Trophoblast cell (in vitro differentiated cells and primary cell): ENCODE results near the gene SYVN1.

Experiments
- DNase-seq, 2 donors: peaks; one replicate each; pipeline ENCODE4 v3.0.0-alpha.2; 2016
- H2AFZ ChIP-seq: 2 replicates; pipeline ENCODE4 v1.6.1; 2013; ENCODE audit warnings: low read length, moderate library complexity, mild to moderate bottlenecking; ENCODE audit not compliant: insufficient read depth, poor library complexity
- H2AK5ac ChIP-seq: 2 replicates; pipeline ENCODE4 v1.6.1; 2013; ENCODE audit warnings: mild to moderate bottlenecking, low read length
- H2BK120ac ChIP-seq: 2 replicates; pipeline ENCODE4 v1.6.1; 2013; ENCODE audit warnings: low read length, mild to moderate bottlenecking, moderate library complexity; ENCODE audit not compliant: insufficient read depth, poor library complexity
- H2BK12ac ChIP-seq: 2 replicates; pipeline ENCODE4 v1.6.1; 2013; ENCODE audit warnings: mild to moderate bottlenecking, low read length, moderate library complexity
- H2BK5ac ChIP-seq: 2 replicates; pipeline ENCODE4 v1.6.1; 2013; ENCODE audit warnings: low read length, low read depth, moderate library complexity, mild to moderate bottlenecking; ENCODE audit not compliant: poor library complexity
- H3K14ac ChIP-seq: 2 replicates; pipeline ENCODE4 v1.6.1; 2013; ENCODE audit warnings: mild to moderate bottlenecking, low read length
- H3K18ac ChIP-seq: 2 replicates; pipeline ENCODE4 v1.6.1; 2013; ENCODE audit warnings: mild to moderate bottlenecking, low read length
- H3K23ac ChIP-seq: 2 replicates; pipeline ENCODE4 v1.6.1; 2013; ENCODE audit warnings: low read length
- H3K27ac ChIP-seq: 2 replicates; pipeline ENCODE4 v1.5.1; 2013; ENCODE audit warnings: low read depth, mild to moderate bottlenecking, inconsistent platforms, low read length, moderate library complexity
- H3K27me3 ChIP-seq: 2 replicates; pipeline ENCODE4 v1.6.1; 2013; ENCODE audit warnings: inconsistent platforms, mild to moderate bottlenecking, low read length, moderate library complexity; ENCODE audit not compliant: insufficient read depth
- H3K36me3 ChIP-seq, 2 experiments: 1 replicate in 1 of 2; 2 replicates in 1 of 2; pipeline ENCODE4 v1.6.1; 2013; ENCODE audit warnings: low read length in 2 of 2, mild to moderate bottlenecking in 2 of 2, moderate library complexity in 1 of 2; ENCODE audit not compliant: insufficient read depth in 2 of 2, control insufficient read depth in 1 of 2
- H3K4ac ChIP-seq: 2 replicates; pipeline ENCODE4 v1.6.1; 2013; ENCODE audit warnings: low read depth, mild to moderate bottlenecking, low read length, moderate library complexity
- H3K4me1 ChIP-seq, 2 experiments: 1 replicate in 1 of 2; 2 replicates in 1 of 2; pipeline ENCODE4 v1.6.1; 2013; ENCODE audit warnings: low read length in 2 of 2, mild to moderate bottlenecking in 2 of 2, moderate library complexity in 1 of 2; ENCODE audit not compliant: insufficient read depth in 2 of 2, control insufficient read depth in 1 of 2
- H3K4me2 ChIP-seq: 2 replicates; pipeline ENCODE4 v1.6.1; 2013; ENCODE audit warnings: inconsistent platforms, mild to moderate bottlenecking, low read length, moderate library complexity
- H3K4me3 ChIP-seq: 2 replicates; pipeline ENCODE4 v1.5.1; 2013; ENCODE audit warnings: mild to moderate bottlenecking, low read depth, low read length, inconsistent platforms
- H3K79me1 ChIP-seq: one replicate; pipeline ENCODE4 v1.6.1; 2013; ENCODE audit warnings: low read length
- H3K79me2 ChIP-seq: 2 replicates; pipeline ENCODE4 v1.6.1; 2013; ENCODE audit warnings: low read length, mild to moderate bottlenecking; ENCODE audit not compliant: control insufficient read depth, insufficient read depth, poor library complexity
- H3K9ac ChIP-seq: 2 replicates; pipeline ENCODE4 v1.6.1; 2013; ENCODE audit warnings: mild to moderate bottlenecking, low read length
- H3K9me3 ChIP-seq: 2 replicates; pipeline ENCODE4 v1.6.1; 2013; ENCODE audit warnings: low read depth, mild to moderate bottlenecking, control low read depth, inconsistent platforms, low read length; ENCODE audit not compliant: insufficient read depth
- H4K12ac ChIP-seq: 2 replicates; pipeline ENCODE4 v1.6.1; 2013; ENCODE audit warnings: low read depth, mild to moderate bottlenecking, low read length, moderate library complexity
- H4K8ac ChIP-seq: 2 replicates; pipeline ENCODE4 v1.6.1; 2013; ENCODE audit warnings: low read depth, mild to moderate bottlenecking, low read length, moderate library complexity
- H4K91ac ChIP-seq: one replicate; pipeline ENCODE4 v1.6.1; 2013; ENCODE audit warnings: low read depth, mild to moderate bottlenecking, low read length, moderate library complexity
- WGBS: extraction: QIAGEN DNeasy Blood & Tissue Kit; methylation state at CpG from one replicate; pipeline ENCODE4 v1.1.7; 2013; ENCODE audit warnings: missing lambda C conversion rate; ENCODE audit not compliant: insufficient read length, insufficient coverage; ENCODE audit errors: extremely low coverage; 5-methylcytosine and 5-hydroxymethylcytosine counted together

SYVN1 gene

GRCh38 chr11:65157336-65157735 lies 23.0 kb upstream of the SYVN1 start:
- Histone ChIP-seq H3K4ac (no peak overlapping the region), H3K36me3 (no peaks in the 10 kb centered on the region), H3K23ac (no peak overlapping the region), H4K91ac (no peak overlapping the region), H2BK120ac (no peak overlapping the region), H3K4me2 (no peak overlapping the region), H2AFZ (no peak overlapping the region), H4K12ac (no peak overlapping the region), H4K8ac (no peak overlapping the region), H3K14ac (no peak overlapping the region), H3K4me3 (no peak overlapping the region), H2BK5ac (no peak overlapping the region), H3K79me2 (no peaks in the 10 kb centered on the region), H3K27ac (no peak overlapping the region), H2AK5ac (no peak overlapping the region), H3K79me1 (no peaks in the 10 kb centered on the region), H3K27me3 (no peaks in the 10 kb centered on the region), H2BK12ac (no peak overlapping the region), H3K9ac (no peak overlapping the region), H3K9me3 (no peaks in the 10 kb centered on the region), H3K4me1 (peaks cover 2% of the 10 kb centered on the region in 2 experiments), H3K18ac (no peak overlapping the region)
- WGBS = no CpG with 5 or more reads among the region's 3 CpGs
- no peak for DNase-seq

- Histone ChIP-seq H3K27me3 (no peaks in the 10 kb centered on the region), H3K27ac (no peak overlapping the region), H3K79me2 (no peaks in the 10 kb centered on the region), H4K91ac (no peak overlapping the region), H3K23ac (no peak overlapping the region), H3K4me3 (no peak overlapping the region), H3K9ac (no peak overlapping the region), H2BK5ac (no peak overlapping the region), H3K4me2 (no peak overlapping the region), H3K9me3 (no peaks in the 10 kb centered on the region), H3K4ac (no peak overlapping the region), H4K12ac (no peak overlapping the region), H2AK5ac (no peak overlapping the region), H3K14ac (no peak overlapping the region), H2BK12ac (no peak overlapping the region), H3K4me1 (peaks cover 2% of the 10 kb centered on the region in 2 experiments), H3K36me3 (no peaks in the 10 kb centered on the region), H4K8ac (no peak overlapping the region), H2BK120ac (no peak overlapping the region), H3K18ac (no peak overlapping the region), H2AFZ (no peak overlapping the region), H3K79me1 (no peaks in the 10 kb centered on the region)
- DNase-seq = no peak
- WGBS = no CpG with 5 or more reads among the region's 3 CpGs
These were observed 22.6 kb upstream of the SYVN1 start for GRCh38 chr11:65156926-65157325.

GRCh38 chr11:65156256-65156655 lies 21.9 kb upstream of the SYVN1 start:
- Histone ChIP-seq H3K79me1 (no peaks in the 10 kb centered on the region), H4K12ac (no peak overlapping the region), H3K4me1 (peaks cover 2% of the 10 kb centered on the region in 2 experiments), H3K23ac (no peak overlapping the region), H2AFZ (no peak overlapping the region), H4K91ac (no peak overlapping the region), H3K27ac (no peak overlapping the region), H3K4me2 (no peak overlapping the region), H4K8ac (no peak overlapping the region), H3K79me2 (no peaks in the 10 kb centered on the region), H3K36me3 (no peaks in the 10 kb centered on the region), H3K4ac (no peak overlapping the region), H2BK120ac (no peak overlapping the region), H3K14ac (no peak overlapping the region), H3K18ac (no peak overlapping the region), H3K9me3 (no peaks in the 10 kb centered on the region), H2AK5ac (no peak overlapping the region), H2BK5ac (no peak overlapping the region), H3K9ac (no peak overlapping the region), H3K4me3 (no peak overlapping the region), H3K27me3 (no peaks in the 10 kb centered on the region), H2BK12ac (no peak overlapping the region)
- no CpG with 5 or more reads among the region's 3 CpGs for WGBS
- no peak for DNase-seq

GRCh38 chr11:65152122-65152521 lies 17.8 kb upstream of the SYVN1 start:
- H3K79me1 ChIP-seq = no peaks in the 10 kb centered on the region
- no peak overlapping the region for H3K23ac ChIP-seq
- H3K18ac ChIP-seq = no peak overlapping the region
- H2BK12ac ChIP-seq = no peak overlapping the region
- H4K12ac ChIP-seq = no peak overlapping the region
- H3K9ac ChIP-seq = no peak overlapping the region
- H3K4me1 ChIP-seq = no peaks in the 10 kb centered on the region
- no peak overlapping the region for H2BK120ac ChIP-seq
- no peak overlapping the region for H2BK5ac ChIP-seq
- H3K27me3 ChIP-seq = no peaks in the 10 kb centered on the region
- no peak overlapping the region for H3K4me2 ChIP-seq
- no peaks in the 10 kb centered on the region for H3K9me3 ChIP-seq
- no peak overlapping the region for H3K4me3 ChIP-seq
- no peak overlapping the region for H3K27ac ChIP-seq
- no peak overlapping the region for H4K8ac ChIP-seq
- no peaks in the 10 kb centered on the region for H3K36me3 ChIP-seq
- no peak overlapping the region for H3K4ac ChIP-seq
- no peaks in the 10 kb centered on the region for H3K79me2 ChIP-seq
- no CpG with 5 or more reads among the region's 2 CpGs for WGBS
- H3K14ac ChIP-seq = no peak overlapping the region
- no peak for DNase-seq
- no peak overlapping the region for H2AFZ ChIP-seq
- H4K91ac ChIP-seq = no peak overlapping the region
- no peak overlapping the region for H2AK5ac ChIP-seq
